ENCODE data around the gene UGT1A1.

DNA sequence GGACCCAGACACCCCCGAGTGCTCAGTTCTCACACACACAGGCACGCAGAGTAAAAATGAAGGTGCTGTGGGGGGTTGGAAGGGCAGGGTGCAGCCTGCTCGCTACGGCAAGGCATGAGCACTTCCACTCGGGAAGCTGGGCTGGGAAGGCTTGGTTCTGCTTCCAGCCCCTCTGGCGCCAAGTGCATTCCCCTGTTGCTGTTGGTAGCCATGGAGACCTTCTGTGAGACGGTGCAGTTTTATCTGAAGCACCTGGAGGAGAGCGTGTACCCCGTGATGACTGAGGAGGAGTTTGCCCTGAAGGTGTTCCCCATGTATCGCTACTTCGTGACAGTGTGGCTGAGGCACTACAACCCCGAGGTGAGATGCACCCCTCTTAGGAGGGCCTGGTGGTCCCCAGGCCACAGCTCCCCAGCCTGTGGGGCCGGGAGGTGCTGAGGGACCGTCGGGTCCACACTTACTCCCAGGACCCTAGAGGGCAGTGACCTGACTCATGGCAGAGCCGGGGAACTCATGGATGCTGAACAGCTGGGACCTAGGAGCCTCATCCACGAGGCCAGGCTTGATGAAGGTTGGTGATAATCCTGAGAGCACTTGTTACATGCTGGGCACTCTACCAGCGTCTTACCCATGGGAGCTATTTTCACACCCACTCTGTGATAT, 33.5 kb downstream of the UGT1A1 start:
- no peak for TF ChIP-seq CTCF (IDR thresholded peaks at IDR 0.05)
- no peak for TF ChIP-seq POLR2A (IDR thresholded peaks at IDR 0.05)

All from esophagus squamous epithelium (tissue), 4 donors.